GM23338 (cell line): ENCODE results near the gene RAD18.

Experiments
- NANOG ChIP-seq: IDR thresholded peaks from 2 replicates; pipeline ENCODE4 v1.6.1; 2016; ENCODE audit warnings: antibody characterized with exemption, borderline replicate concordance
- TF ChIP-seq, protein P1 (sequence below), 2 experiments: fragments of 200-600 bp in 1 of 2; sonication (generic) in 1 of 2; conservative IDR thresholded peaks; 2 replicates each; pipeline versions ENCODE4 v1.5.1 to v1.6.1; 2016 to 2017; ENCODE audit warnings: antibody characterized with exemption in 2 of 2, low read depth in 2 of 2, mild to moderate bottlenecking in 2 of 2, moderate library complexity in 1 of 2

GRCh38 chr3:8911781-8912180 lies 51.5 kb downstream of the RAD18 start:
- TF ChIP-seq NANOG, result no peak
- TF ChIP-seq, protein P1, sequence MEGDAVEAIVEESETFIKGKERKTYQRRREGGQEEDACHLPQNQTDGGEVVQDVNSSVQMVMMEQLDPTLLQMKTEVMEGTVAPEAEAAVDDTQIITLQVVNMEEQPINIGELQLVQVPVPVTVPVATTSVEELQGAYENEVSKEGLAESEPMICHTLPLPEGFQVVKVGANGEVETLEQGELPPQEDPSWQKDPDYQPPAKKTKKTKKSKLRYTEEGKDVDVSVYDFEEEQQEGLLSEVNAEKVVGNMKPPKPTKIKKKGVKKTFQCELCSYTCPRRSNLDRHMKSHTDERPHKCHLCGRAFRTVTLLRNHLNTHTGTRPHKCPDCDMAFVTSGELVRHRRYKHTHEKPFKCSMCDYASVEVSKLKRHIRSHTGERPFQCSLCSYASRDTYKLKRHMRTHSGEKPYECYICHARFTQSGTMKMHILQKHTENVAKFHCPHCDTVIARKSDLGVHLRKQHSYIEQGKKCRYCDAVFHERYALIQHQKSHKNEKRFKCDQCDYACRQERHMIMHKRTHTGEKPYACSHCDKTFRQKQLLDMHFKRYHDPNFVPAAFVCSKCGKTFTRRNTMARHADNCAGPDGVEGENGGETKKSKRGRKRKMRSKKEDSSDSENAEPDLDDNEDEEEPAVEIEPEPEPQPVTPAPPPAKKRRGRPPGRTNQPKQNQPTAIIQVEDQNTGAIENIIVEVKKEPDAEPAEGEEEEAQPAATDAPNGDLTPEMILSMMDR (conservative IDR thresholded peaks at IDR 0.05; ENCODE audit: low read depth in 2 of 2), result no peak
